LoVo (cell line): ENCODE results near the gene CA5B.
"Not testable (repeated sequence)": the region's sequence is repeated elsewhere in the genome, so short reads cannot be mapped to it uniquely, and the experiment has no call there.

Experiments
- DNase-seq: peaks from one replicate; pipeline ENCODE4 v3.0.0-alpha.2; 2016; ENCODE audit warnings: low spot score

The CA5B gene

DNA sequence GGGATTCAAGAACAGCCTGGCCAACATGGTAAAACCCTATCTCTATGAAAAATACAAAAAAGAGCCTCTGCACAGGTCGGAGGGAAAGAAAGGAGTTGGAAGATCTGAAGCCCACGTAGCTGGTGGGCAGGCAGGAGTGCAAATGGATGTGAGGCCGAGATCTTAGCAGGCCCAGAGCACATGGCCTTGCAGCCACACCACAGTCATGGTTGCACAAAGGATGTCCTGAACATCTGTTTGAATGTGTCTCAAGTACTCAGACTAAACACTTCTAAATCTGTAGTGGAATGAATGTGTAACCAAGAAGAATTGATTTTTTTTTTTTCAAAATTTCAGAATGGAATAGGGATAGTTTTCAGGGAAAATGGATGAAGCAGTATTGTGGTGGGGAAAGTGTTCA is 10.8 kb downstream of the CA5B start:
- no peak for DNase-seq

- no peak for DNase-seq
Measured at GRCh38 chrX:15749642-15750610, 11.9 kb downstream of the CA5B start.

- no peak for DNase-seq
Measured at GRCh38 chrX:15750611-15751154, 12.6 kb downstream of the CA5B start.

GRCh38 chrX:15751155-15751819 is 13.2 kb downstream of the CA5B start:
- peak; percentile 28 for DNase-seq

DNA sequence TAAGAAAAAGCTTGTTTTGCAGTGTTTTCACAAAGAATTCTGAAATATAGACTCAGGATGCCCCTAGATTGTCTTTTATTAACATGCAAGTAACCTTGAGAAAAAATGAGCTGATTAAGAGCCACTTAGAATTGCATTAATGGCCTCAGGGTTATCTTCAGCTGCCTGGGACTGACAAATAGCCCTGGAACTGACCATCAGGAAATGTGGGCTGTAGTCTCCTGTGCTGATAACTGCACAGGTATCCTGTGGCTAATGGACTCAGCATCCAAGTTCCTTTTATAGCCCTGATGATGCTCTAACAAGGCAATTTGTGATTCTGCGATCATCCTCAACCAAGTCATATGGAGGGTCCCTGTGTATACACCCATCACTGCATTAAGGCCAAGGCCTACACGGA is 17.0 kb downstream of the CA5B start:
- DNase-seq, result no peak

- no peak for DNase-seq
Measured at GRCh38 chrX:15758140-15758539, 20.1 kb downstream of the CA5B start.

- not testable (repeated sequence) for DNase-seq
Measured at GRCh38 chrX:15759886-15760285, 21.8 kb downstream of the CA5B start.

DNA sequence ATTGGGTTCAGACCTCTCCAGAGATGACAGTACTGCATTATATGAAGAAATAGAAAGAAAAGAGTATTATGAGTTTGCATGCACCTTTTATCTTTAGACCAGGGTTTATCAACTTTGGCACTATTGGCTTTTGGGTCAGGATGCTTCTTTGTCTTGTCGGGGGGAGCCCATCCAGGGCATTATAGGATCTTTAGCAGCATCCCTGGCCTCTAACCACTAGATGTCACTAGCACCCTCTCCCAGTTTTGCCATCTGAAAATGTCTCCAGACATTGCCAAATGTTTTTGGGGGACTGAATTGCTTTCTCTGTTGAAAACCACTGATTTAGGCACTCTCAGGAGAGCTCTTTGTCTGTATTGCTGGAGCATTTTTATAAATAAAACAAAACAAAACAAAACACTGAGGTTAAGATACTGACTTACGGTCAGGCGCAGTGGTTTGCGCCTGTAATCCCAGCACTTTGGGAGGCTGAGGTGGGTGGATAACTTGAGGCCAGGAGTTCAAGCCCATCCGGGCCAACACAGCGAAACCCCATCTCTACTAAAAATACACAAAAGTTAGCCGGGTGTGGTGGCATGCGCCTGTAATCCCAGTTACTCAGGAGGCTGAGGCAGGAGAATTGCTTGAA is 23.6 kb downstream of the CA5B start:
- no peak for DNase-seq

DNA sequence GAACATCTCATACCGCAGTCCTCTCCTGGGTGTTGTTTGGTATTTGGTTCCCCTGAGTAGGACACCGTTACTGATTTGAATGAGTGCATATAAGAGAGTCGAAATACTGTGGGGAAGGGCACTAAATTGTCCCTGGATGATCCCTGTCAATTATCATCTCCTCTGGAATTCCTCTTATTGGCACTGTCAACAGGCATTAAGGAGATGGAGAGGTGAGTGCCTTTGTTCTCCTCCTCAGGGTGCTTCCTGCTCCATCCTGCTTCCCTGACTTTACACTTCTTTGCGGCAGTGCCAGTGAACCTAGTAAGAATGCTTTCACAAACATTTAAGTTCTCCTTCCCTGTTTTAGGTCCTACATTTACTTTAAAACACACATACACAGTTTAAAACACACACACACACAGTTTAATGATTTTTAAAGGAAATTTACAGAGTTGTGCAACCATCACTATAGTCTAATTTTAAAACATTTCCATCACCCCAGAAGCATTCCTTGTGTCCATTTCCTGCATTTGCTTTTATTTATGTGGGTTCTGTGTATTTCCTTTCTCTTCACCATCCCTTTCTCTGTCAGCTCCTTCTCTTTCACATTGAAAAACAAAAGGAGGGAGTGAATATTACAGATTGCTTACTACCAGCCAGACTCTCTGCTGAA is 31.4 kb downstream of the CA5B start:
- no peak for DNase-seq

DNA sequence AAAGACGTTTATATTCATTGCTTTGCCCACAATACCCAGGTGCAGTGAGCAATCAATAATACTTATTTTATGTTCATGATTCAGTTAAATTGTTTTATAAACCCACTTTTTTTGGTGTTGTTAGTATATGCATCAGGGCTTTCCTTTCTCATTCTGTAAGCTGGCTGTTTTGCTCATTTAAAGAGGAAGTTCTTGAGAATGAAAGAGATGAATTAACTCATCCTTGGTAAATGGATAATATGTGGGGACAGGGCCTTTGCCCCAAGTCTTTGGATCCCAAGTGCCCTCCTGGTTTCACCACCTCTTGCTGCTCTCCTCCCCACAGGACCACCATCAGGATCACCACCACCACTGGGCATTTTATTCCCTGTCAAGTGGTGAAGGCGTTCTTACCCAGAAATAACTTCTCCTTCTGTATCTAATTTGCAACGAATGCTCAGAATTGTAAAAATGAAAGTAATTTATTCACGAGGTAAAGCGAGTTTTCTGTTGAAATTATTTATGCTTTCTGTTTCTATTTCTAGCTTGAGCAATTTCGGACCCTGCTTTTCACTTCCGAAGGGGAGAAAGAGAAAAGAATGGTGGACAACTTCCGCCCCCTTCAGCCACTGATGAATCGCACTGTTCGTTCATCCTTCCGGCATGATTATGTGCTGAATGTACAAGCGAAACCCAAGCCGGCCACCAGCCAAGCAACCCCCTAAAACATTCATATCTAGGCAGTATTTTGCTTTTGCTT is 44.1 kb downstream of the CA5B start:
- DNase-seq, result no peak

GRCh38 chrX:15785176-15785750 is 47.2 kb downstream of the CA5B start:
- DNase-seq, result no peak

DNA sequence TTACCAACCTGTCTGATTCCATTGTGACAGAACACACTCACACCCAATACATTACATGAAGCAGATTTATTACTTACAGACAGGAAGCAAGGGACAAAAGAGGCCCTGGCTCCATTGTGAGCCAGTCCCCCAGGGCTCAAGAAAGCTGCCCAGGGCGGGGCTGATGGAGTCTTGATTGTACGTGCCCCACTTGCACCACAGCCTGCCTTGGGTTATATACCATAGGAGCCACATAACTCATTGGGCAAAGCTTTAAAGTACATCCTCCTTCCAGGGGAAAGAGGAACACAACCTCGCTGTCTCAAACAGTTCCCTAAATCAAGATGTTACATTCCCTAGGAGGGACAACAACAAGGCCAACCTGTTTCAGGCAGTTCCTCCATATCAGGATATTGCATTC is 48.8 kb downstream of the CA5B start:
- no peak for DNase-seq

DNA sequence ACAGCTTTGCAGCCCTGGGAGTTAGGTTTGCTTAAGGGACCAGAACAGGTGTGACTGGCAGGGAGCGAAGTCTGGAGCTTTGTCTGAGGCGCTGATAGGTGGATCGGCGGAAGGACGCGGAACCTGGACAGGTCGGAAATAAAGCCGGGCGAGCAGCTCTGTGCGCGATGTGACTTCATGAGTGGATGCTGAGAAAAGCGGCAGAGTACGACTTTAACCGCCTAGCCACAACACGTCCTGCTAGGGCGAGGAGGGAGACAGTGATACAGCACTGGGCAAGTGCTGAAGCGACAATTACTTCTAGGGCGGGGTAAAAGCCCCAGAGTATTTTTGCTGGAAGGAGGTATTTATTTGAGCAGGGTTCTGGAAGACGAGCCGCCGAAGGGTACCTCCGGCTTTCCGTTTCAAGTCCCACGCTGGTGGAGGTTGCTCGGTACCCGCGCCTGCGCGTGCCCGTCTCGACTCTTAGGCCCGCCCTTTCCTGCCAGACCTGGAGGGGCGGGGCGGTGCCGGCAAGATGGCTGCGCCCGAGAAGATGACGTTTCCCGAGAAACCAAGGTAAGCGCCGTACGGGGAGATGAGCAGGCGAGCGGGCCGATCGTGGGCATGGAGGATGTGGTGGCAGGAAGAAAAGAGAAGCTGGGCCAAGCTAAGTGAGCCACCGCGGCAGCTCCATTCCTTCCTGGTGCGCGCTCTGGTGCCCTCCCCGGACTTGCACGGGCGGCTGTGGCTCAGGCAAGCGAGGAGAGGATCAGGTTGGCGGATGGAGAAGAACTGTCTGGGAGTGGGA is 52.1 kb downstream of the CA5B start, which contains the start of gene ZRSR2:
Gene ZRSR2, plus strand, starts transcription at position 506 of the 790 bp plus-strand sequence. Its CDS starts 12 bp downstream, at position 518.
- peak; percentile 76 for DNase-seq

DNA sequence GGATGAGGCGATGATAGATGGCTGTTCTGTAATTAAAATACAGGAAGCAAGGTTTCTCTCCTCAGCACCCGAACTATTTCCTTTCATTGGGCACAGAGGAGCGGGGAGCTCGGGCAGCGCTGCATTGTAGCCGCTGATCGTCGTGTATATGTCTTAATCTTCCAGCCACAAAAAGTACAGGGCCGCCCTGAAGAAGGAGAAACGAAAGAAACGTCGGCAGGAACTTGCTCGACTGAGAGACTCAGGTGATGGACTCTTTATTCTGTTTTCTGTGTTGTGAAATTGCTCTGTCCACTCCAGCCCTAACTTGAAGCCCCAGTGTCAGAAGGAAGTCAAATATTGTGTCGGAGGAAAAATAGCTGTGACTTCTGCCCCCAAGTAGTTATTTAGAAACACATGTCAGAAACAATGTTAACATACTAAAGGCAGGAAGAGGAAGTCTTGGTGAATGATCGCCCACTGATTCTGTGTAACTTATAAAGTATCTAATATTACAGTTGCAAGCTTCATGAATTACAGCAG is 52.8 kb downstream of the CA5B start:
- DNase-seq, result no peak

DNA sequence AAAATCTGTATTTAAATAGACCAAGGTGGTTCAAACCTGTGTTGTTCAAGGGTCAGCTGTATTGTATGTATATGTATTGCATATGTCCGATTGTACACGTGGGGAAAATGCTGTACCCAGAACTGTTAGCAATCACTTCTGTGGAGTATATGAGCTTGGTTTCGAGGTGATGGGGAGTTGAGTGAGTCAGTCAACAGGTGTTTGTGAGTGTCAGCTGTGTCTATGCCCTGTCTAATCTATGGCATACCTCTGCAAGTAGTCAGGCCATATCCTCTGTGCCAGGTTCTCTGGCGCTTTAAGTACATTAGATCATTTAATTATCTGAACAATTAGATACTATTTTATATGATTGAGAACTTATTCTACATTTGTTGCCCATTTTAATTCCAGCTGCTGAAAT is 59.6 kb downstream of the CA5B start:
- DNase-seq, result no peak

- no peak for DNase-seq
Measured at GRCh38 chrX:15804563-15804962, 66.5 kb downstream of the CA5B start.

DNA sequence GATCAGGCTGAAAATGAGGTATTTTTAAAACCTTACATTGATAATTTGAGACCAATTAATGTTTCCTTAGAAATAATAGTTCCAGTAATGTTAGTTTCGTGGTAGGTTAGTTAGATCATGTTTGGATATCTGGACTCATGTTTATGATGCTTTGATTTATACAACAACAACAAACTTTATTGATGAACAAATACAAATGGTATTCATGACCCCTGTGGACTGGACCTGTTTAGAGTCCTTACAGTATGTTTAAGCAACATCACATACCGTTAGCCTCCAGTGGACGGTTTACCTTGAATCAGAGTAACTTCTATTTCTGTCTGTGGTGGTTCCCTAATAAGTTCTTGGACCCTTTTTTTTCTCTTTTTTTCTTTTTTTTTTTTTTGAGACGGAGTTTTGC is 70.2 kb downstream of the CA5B start:
- DNase-seq, result no peak

GRCh38 chrX:15812192-15812938 is 74.3 kb downstream of the CA5B start:
- no peak for DNase-seq

DNA sequence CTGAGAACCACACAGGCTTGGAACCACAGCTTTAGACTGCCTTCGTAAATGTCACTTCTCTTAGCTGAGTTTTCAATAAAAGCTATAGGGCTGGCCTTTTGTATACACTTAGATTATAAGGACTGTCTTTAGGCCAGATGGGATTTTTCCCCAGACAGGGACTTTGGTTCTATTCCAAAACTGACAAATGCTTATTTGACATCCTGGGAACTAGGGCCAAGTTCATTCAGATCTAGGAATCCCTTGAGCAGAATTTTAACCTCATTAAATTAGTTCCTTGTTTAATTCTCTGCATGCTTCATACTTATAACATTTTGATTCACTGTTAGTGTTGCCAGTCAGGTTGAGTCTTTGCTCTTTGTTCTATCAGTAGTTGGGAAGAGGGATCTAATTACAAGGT is 75.3 kb downstream of the CA5B start:
- DNase-seq, result no peak
